NCI-H345 treated with DMSO at 0.1 percent for 48 hours (cell line): ENCODE measurements around the gene NID2.

Experiments used
- DNase-seq: peaks from one replicate; lab custom pipeline; 2025; ENCODE audit not compliant: unreplicated experiment; lab: John Stamatoyannopoulos, UW

NID2 gene

GRCh38 chr14:52006361-52006760, 62.5 kb downstream of the NID2 start:
- DNase-seq = no peak

DNA sequence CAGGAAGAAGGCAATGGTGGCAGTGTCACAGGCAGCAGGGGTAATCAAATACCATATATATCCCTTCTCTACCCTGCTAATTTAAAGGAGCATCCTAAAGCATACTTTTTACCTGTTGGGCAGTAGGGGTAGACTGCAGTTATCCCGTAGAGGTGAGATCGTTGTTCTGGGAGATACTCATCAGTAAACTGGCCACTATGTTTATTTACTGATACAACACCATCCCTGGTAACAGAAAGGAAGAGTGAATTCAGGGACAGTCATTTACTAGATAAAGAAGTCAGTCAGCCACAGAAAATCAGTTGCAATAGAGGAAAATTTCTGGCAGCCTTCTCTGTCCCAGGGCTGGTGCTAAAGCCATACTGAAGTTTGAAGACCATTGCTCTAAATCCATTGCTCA, 63.2 kb downstream of the NID2 start:
- no peak for DNase-seq

GRCh38 chr14:52003324-52003723, 65.5 kb downstream of the NID2 start:
- no peak for DNase-seq

GRCh38 chr14:52002542-52002941, 66.3 kb downstream of the NID2 start:
- no peak for DNase-seq

DNA sequence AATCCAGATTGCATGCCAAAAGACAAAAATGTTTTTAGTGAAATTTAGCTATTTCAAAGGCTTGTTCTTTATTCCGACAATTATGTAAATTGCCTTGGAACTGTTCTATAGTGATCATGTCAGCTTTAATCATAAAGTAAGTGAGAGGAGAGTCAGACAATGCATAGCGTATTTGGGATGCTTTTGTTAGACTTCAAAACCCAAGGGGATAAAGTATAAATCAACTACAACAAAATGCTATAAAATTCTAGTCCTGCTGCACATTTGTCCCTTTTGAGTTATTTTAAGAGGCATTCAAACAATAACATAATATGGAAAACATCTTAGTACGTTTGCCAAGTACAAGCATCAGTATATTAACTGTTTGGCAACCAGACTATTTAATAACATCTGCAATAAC, 68.2 kb downstream of the NID2 start:
- DNase-seq = no peak

DNA sequence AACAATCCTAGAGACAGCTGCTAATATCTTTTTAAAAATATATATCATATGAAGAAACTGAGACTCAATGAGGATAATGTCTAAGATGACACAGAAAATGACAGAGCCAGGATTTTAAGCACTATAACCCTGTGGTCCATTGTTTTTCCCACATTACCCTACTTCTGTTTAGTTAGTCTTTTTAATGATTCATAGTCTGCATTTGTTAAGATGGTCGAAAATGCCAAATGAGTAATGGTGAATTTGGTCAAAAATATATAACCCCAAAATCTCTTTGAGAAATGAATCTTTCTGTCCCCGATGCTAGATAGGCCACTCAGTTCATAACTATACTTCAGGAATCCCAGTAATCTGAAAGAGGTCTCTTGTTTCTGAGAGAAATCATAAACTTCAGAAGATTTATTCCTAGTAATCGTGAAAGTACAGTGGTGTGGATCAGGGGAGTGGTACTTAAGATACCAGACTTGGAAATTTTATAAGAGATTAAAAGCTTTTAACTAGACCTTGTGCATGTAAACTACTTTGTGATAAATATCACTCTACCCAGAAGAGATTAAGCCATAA, 68.8 kb downstream of the NID2 start:
- no peak for DNase-seq

DNA sequence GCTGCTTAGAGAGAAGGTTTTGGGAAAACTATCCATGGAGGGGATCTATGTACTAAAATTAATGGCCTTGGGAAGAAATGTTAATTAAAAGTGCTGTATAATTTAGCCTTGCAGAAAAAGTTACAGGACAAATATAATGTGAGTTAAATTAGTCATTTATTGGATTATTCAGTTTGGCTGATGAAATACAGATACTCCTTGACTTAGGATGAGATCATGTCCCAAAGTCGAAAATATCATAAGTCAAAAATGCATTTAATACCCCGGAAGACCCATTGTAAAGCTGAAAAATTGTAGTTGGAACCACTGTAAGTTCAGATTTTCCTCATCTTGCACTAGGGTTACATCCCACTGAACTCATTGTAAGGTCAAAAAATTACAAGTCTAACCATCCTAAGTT, 69.8 kb downstream of the NID2 start:
- no peak for DNase-seq

DNA sequence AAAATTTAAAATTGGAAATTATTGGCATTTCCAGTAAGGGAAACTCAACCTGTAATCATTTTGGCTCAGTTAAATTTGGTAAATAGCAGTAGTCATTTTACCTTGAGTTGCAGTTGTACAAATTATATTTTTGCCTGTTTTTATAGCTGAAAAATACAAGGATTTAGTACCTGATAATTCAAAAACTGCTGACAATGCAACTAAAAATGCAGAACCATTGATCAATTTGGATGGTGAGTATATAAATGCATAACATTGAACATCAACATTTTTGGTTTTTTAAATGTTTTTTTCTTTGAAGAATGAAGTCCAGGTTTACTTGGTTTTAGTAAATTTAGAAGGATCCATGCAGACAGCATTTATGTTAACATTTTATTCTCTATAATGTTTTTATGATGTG, 70.5 kb downstream of the NID2 start:
- no peak for DNase-seq

- no peak for DNase-seq
Measured at GRCh38 chr14:51996148-51996746, 72.6 kb downstream of the NID2 start.

- no peak for DNase-seq
Measured at GRCh38 chr14:51993285-51993920, 75.5 kb downstream of the NID2 start.

GRCh38 chr14:51990488-51990887, 78.4 kb downstream of the NID2 start:
- DNase-seq = no peak

GRCh38 chr14:51989293-51990234, 79.3 kb downstream of the NID2 start, which contains the start of gene RTRAF:
Gene RTRAF (plus strand): TSS chr14:51989546. CDS start chr14:51989640, 94 bp downstream.
- peak; percentile 92 for DNase-seq

DNA sequence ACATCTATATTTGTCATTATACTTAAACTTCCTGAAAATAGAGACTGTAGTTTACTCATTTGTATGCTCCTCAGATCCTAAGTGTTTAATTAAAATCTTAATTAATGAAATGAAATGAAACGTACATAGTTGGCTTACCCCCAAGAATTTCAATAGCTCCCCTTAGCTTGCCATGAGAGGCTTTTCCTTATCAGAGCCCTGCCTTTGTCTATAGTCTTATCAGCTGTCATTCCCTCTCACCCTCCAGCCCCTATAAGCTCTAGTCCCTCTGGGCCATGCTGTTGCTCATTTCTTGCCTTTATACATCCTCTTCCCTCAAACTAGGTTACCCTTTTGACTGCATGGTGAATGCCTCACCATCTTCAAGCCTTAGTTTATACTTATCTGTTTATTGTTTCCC, 80.6 kb downstream of the NID2 start:
- DNase-seq = peak; percentile 2

DNA sequence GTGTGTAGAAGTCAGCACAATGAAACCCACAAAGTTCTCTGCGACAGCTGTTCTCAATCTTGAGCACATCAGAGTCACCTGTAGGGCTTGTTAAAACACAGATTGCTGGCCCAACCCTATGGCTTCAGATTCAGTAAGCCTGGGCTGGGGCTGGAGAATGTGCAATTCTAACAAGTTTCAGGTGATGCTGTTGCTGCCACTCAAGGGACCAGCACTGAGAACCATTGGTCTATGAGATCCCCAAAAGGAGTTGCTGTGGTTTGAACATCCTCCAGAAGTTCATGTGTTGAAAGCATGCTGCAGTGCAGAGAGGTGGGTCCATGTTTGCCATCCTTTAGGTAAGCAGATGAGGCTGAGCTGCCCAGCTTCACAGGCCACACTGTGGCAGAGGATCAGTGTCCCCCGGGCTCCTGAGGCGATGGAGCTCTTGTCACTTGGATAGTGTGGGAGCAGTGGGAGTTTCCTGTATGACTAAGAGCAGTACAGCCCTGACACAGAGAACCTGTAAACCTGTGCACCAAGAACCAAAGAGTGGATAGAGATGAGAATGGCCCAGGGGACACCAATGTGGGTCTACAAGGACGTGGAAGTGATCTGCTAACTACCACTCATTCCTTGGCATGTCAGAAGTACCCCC, 87.5 kb downstream of the NID2 start:
- no peak for DNase-seq

GRCh38 chr14:51979088-51979709, 89.7 kb downstream of the NID2 start:
- peak; percentile 30 for DNase-seq

GRCh38 chr14:51978681-51979085, 90.2 kb downstream of the NID2 start:
- no peak for DNase-seq

GRCh38 chr14:51977075-51977474, 91.8 kb downstream of the NID2 start:
- no peak for DNase-seq

GRCh38 chr14:51972566-51972965, 96.3 kb downstream of the NID2 start:
- DNase-seq = no peak

DNA sequence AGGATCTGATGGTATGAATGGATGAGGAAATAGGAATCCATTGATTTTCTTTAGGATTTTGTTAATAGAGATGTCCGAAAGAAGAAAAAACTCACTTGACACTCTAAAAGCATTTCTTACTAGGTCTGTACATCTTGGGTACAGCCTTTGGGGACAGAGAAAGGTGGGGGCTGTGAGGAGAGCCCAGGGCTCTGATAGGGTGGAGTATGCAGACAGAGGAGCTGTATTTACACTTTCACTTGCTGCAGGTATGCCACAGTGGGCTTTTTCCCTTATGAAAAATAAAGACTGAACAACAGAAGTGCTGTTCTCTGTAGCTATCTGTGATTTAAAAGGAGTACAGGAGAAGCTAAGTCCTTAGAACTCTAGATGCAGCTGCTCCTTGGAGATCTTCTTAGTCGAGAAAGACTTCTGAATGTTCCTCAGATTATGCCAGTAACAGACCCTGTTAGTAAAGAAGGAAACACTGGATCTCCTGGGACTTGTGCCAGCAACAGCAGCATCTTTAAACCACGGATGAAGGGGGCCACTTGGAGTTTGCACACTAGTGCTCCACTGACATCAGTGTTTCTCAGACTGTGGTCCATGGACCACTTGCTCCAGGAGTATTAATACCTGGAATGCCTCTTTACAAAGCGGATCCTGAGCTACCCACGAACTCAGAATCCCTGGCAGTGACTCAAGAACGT, 98.9 kb downstream of the NID2 start:
- DNase-seq = no peak

GRCh38 chr14:51967521-51967920, 101.3 kb downstream of the NID2 start:
- DNase-seq = no peak
